Peyer's patch (tissue), 4 donors: ENCODE measurements around the gene SEMA6B. TPM values are rescaled to one million over a fixed set of nuclear protein-coding genes. Genes with fewer than 3 reads are reported as not detected.

Source experiments
- DNase-seq, 3 donors: peaks; one replicate each; pipeline ENCODE4 v3.0.0-alpha.2; 2017 to 2019
- H3K27ac ChIP-seq, 4 donors: fragments of 200-600 bp; sonication (generic); one replicate each; pipeline ENCODE4 v1.5.1; 2016 to 2019
- H3K27me3 ChIP-seq, 2 donors: fragments of 200-600 bp; sonication (generic); one replicate each; pipeline ENCODE4 v1.5.1; 2019
- H3K36me3 ChIP-seq, 3 donors: fragments of 200-600 bp; sonication (generic); one replicate each; pipeline ENCODE4 v1.5.1; 2016 to 2019
- H3K4me1 ChIP-seq, 4 donors: fragments of 200-600 bp; sonication (generic); one replicate each; pipeline ENCODE4 v1.5.1; 2016 to 2019
- H3K4me3 ChIP-seq, 4 donors: fragments of 200-600 bp; sonication (generic); 1 replicate in 3 of 4; 2 replicates in 1 of 4; pipeline ENCODE4 v1.5.1; 2016 to 2019; ENCODE audit warnings: mild to moderate bottlenecking in 1 of 4
- H3K9me3 ChIP-seq, 4 donors: fragments of 200-600 bp; sonication (generic); one replicate each; pipeline ENCODE4 v1.5.1; 2016 to 2019; ENCODE audit warnings: mild to moderate bottlenecking in 1 of 4
- POLR2A ChIP-seq, 2 donors: fragments of 450-650 bp; IDR thresholded peaks; one replicate each; pipeline ENCODE4 v1.5.1; 2017; ENCODE audit warnings: antibody characterized with exemption in 2 of 2, mild to moderate bottlenecking in 2 of 2, moderate library complexity in 2 of 2
- total RNA-seq, 4 donors: library from RNA; depleted of rRNA; stranded (reverse); fragments of >200 nt; gene quantifications; one replicate each; pipeline ENCODE4 v1.1.0, GENCODE V29; 2016
- TF ChIP-seq, protein P1 (sequence below), 6 experiments: fragments of 450-650 bp in 4 of 6; fragments of 200-600 bp in 2 of 6; sonication (generic) in 1 of 6; IDR thresholded peaks; one replicate each; pipeline ENCODE4 v1.5.1; 2017 to 2019; ENCODE audit warnings: antibody characterized with exemption in 6 of 6, mild to moderate bottlenecking in 3 of 6, moderate library complexity in 1 of 6

The SEMA6B gene
- total RNA-seq, 4 donors from 2014 or later: 1.2 to 9.9 (median 3.2) TPM

DNA sequence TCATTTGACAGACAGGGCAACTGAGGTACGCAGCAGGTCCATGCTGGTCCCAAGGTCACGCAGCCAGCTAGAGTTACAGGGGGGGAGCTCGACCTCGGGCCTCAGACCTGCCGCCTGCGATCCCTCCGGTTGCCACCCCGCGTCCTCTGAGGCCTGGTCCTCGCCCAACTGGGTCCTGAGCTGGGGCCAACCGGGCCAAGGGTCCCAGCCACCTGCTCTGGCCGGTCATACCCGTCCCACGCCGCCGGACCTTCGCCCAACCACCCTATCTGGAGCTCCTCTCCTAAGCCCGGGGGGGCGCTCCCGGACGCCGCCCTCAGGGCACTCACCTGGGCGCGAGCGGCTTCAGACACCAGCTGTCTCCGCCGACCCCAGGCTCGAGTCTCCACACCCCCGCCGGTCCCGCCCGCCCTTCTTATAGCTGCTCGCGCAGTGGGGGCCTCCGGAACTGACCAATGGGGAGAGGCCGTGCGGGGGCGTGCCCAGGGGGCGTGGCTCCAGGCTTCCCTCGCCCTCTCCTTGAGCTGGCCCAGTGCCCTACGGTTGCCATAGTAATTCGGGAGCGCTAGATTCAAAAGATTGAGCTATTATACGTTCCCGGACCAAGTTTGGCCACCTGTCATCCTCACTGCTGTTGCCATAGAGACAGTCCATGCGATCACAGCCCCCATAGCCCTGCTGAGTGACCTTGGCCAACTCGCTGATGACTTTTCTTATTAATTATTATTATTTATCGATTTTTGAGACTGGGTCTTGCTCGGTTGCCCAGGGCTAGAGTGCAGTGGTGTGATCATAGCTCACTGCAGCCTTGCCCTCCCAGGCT, 24.4 kb downstream of the SEMA6B start, which contains the start of gene PLIN5:
Gene PLIN5, minus strand, starts transcription at position 389 of the 823 bp plus-strand sequence. CDS start 1,150 bp downstream, outside the sequence.
- DNase-seq: peak; percentile 27 to 70 (median 70)
- H3K9me3 ChIP-seq: no peaks in the 10 kb centered on the region
- no peak within 1 kb of the TSS for H3K27ac ChIP-seq
- H3K4me1 ChIP-seq: peaks cover 0 to 9% (median 0%) of the 10 kb centered on the region in 4 donors
- TF ChIP-seq, protein P1, sequence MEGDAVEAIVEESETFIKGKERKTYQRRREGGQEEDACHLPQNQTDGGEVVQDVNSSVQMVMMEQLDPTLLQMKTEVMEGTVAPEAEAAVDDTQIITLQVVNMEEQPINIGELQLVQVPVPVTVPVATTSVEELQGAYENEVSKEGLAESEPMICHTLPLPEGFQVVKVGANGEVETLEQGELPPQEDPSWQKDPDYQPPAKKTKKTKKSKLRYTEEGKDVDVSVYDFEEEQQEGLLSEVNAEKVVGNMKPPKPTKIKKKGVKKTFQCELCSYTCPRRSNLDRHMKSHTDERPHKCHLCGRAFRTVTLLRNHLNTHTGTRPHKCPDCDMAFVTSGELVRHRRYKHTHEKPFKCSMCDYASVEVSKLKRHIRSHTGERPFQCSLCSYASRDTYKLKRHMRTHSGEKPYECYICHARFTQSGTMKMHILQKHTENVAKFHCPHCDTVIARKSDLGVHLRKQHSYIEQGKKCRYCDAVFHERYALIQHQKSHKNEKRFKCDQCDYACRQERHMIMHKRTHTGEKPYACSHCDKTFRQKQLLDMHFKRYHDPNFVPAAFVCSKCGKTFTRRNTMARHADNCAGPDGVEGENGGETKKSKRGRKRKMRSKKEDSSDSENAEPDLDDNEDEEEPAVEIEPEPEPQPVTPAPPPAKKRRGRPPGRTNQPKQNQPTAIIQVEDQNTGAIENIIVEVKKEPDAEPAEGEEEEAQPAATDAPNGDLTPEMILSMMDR (IDR thresholded peaks at IDR 0.05): no peak
- TF ChIP-seq POLR2A (IDR thresholded peaks at IDR 0.05): no peak
- peaks cover 0 to 9% of the 10 kb centered on the region in 2 donors for H3K27me3 ChIP-seq
- peak within 1 kb of the TSS in 3 of 4 donors; percentile 15 to 30 (median 18) for H3K4me3 ChIP-seq
- H3K36me3 ChIP-seq: no peaks in the 10 kb centered on the region

DNA sequence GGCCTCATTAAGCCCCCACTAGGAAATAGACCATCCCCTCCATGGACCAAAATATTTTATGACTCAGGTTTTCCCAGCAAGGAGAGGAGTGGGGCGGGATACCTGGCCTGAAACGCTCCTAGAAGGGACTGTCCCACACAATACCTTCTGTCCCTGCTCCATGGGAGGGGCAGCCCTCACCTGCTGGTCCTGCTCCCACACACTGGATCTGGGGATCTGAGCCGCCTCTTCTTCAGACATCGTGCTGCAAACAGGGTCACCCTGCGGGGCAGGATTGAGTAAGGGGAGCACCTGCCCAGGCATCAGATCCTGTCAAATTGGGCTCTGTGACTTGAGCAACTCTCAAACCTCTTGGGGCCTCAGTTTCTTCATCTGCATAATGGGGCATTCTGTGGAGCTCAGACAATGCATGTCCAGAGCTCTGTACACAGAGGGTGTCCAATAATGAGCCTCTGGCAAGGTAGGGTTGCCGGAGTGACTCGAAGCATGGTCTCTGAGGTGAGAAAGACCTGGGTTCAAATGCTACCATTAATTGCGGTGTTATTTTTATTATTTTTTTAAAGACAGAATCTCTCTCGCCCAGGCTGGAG, 25.6 kb downstream of the SEMA6B start:
- no peak for DNase-seq
- no peak overlapping the region for H3K27ac ChIP-seq
- H3K27me3 ChIP-seq: peaks cover 0 to 9% of the 10 kb centered on the region in 2 donors
- H3K4me3 ChIP-seq: no peak overlapping the region
- no peaks in the 10 kb centered on the region for H3K36me3 ChIP-seq
- peaks cover 0 to 9% (median 0%) of the 10 kb centered on the region in 4 donors for H3K4me1 ChIP-seq
- H3K9me3 ChIP-seq: no peaks in the 10 kb centered on the region
- no peak for TF ChIP-seq POLR2A (IDR thresholded peaks at IDR 0.05)
- TF ChIP-seq, protein P1 (IDR thresholded peaks at IDR 0.05): no peak

DNA sequence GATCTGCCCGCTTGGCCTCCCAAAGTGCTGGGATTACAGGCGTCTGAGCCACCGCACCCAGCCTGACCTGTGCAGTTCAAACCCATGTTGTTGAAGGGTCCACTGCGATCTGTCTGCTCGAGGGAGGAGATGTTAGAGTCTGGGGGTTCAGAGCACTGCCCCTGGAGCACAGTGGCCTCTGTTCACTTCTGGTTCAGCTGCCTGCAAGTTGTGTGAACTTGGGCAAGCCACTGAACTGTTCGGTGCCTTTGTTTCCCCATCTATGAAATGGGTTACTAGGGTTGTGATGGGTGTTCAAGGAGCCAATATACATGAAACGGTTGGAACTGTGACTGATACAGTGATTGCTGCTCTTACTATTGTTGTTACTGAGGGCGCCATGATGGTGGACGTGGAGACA, 26.1 kb downstream of the SEMA6B start:
- Histone ChIP-seq H3K27me3 (peaks cover 0 to 9% of the 10 kb centered on the region in 2 donors), H3K27ac (no peak overlapping the region), H3K4me1 (peaks cover 0 to 9% (median 0%) of the 10 kb centered on the region in 4 donors), H3K9me3 (no peaks in the 10 kb centered on the region), H3K4me3 (no peak overlapping the region), H3K36me3 (no peaks in the 10 kb centered on the region)
- DNase-seq: no peak
- TF ChIP-seq, protein P1 (IDR thresholded peaks at IDR 0.05): no peak
- no peak for TF ChIP-seq POLR2A (IDR thresholded peaks at IDR 0.05)

DNA sequence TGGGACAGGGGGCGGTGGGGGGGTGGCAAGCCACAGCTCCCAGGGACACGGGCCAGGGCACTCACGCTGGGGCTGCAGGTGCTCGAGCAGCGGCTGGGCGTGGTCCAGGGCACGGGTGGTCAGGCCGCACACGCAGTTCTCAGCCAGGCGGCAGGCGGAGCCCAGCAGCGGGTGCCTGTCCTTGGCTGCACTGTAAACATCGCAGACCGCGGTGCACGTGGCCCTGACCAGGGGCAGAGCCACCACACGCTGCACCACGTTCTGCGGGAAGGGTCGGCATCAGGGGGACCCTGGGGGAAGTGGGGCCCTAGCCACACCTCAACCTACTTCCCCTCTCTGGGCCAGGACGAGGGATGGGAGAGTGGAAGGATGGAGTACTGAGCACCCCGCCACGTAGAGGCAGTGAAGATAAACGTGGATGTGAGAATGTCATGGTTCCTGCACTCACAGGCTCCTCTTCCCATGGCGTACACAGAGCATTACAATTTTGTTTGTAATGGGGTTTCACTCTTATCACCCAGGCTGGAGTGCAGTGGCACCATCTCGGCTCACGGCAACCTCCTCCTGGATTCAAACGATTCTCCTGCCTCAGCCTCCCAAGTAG, 27.8 kb downstream of the SEMA6B start:
- DNase-seq: no peak
- no peak overlapping the region for H3K27ac ChIP-seq

DNA sequence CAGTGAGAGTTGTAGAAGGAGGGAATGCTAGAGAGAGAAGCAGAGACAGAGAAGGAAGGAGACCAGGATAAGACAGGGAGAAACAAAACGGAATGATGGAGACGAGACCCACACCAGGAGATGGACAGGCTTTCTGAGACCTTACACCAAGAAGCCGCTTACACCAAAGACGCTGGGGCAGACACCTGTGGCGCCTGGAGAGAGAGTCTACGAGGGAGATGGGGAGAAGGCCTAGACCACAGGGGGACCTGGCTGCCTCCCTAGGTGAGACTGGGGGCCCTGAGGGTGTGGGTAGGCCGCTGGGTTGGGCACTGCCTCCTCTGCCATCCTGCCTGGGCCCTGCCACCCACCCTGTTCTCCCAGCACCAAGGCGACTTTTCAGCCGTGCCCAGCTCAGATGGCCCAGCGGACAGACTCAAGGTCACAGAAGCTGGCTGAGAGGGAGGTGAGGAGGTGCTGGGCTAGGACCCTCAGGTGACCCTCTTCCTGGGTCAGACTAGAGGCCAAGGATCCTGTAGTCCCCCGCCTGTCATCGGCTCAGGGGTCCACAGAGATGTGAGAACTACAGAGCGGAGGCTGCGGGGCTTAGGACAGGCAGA, 29.5 kb downstream of the SEMA6B start:
- Histone ChIP-seq H3K4me1 (peaks cover 0 to 3% (median 0%) of the 10 kb centered on the region in 4 donors), H3K27ac (no peak overlapping the region), H3K9me3 (no peaks in the 10 kb centered on the region), H3K27me3 (peaks cover 0 to 3% of the 10 kb centered on the region in 2 donors), H3K4me3 (no peak overlapping the region), H3K36me3 (no peaks in the 10 kb centered on the region)
- no peak for DNase-seq
- TF ChIP-seq, protein P1 (IDR thresholded peaks at IDR 0.05): no peak
- no peak for TF ChIP-seq POLR2A (IDR thresholded peaks at IDR 0.05)

More for the DNA sequence above, 27.8 kb downstream of the SEMA6B start:
- no peak overlapping the region for H3K4me3 ChIP-seq
- H3K36me3 ChIP-seq: no peaks in the 10 kb centered on the region
- no peaks in the 10 kb centered on the region for H3K9me3 ChIP-seq
- H3K4me1 ChIP-seq: peaks cover 0 to 9% (median 0%) of the 10 kb centered on the region in 4 donors
- peaks cover 0 to 9% of the 10 kb centered on the region in 2 donors for H3K27me3 ChIP-seq
- no peak for TF ChIP-seq POLR2A (IDR thresholded peaks at IDR 0.05)
- TF ChIP-seq, protein P1 (IDR thresholded peaks at IDR 0.05): no peak
